ENCODE data around the gene MAP4. TPM values are rescaled to one million over a fixed set of nuclear protein-coding genes. Genes with fewer than 3 reads are reported as not detected.

The MAP4 gene
- total RNA-seq, 2 donors from 2014 or later = 328 to 374 TPM

DNA sequence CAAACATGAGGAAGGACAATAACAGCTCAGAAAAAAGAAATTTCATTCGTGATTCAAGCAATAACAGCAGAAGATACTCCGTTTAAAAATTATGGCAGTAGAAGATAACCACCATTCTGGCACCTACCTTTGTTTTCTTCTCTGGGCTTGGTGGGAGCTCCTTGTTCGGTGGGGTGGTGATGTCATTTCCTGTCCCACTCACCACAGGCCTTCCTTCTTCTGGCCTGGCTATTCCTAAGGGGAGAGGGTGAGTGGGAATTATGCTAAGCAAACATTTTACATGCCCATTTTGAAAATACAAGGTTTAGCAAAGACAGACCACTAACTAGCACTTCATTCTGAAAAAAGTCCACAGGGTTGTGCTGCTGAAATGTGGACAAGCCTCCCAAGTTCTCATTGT lies 138.9 kb downstream of the MAP4 start:
- no peak for DNase-seq
- intact Hi-C loops (cut with DNase I) = no loop called here
- ATAC-seq = peak; percentile 23 to 31

DNA sequence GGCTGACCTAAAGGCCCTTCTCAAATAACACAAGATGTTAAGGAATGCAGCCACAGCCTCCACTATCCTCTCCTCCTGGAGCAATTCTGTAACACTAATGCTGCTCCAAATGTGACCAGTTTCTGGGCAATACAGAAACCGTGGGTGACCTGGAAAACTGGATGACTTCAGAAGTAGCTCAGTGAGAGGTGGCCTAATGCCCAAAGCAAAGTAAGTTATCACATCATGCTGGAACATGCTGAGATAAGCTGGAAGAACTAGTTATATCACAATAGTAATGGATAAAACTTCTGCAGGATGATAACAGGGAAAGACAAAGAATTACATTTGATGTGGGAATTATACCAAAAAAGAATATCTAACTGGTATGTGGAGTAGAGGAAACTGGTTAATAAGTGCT lies 141.3 kb downstream of the MAP4 start:
- intact Hi-C loops (cut with DNase I) = no loop called here
- DNase-seq (no peak), ATAC-seq (no peak)

DNA sequence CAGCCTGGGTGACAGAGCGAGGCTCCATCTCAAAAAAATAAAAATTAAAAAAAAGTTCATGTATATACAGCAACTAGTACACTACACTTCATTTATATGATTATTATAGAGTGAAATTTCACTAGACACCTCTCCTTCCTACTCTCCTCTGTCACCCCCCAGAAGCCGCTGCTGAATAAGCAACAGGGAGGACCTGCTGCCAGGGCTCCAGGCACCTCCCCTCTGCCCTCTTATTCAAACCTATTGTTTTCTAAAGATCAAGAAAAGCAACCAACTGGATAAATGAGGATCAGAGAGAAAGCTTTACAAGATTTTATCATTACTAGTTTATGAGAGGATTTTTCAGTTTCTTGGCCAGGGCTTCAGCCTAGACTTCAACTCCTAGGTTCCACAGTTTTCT lies 141.8 kb downstream of the MAP4 start:
- intact Hi-C loops (cut with DNase I) = no loop called here
- DNase-seq = no peak
- no peak for ATAC-seq

DNA sequence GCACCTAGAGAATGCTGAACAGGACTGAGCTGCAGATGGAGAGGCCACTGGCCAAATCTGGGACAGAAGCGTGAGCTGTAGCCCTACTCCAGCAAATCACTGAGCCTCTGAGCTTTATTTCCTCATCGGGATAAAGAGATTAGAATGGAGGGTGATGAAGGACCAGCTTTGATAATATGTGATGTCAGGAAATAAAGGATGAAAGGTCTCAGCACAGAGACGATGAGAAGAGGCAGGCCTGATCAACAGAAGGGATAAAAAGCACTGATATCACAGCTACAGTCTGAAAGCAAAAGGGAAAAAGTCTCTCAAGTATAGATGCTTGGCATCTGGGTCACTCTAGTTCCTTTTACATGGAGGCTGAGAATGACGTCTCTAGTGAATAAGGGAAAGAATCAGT lies 143.3 kb downstream of the MAP4 start:
- DNase-seq = no peak
- no peak for ATAC-seq
- intact Hi-C loops (cut with DNase I) = no loop called here

DNA sequence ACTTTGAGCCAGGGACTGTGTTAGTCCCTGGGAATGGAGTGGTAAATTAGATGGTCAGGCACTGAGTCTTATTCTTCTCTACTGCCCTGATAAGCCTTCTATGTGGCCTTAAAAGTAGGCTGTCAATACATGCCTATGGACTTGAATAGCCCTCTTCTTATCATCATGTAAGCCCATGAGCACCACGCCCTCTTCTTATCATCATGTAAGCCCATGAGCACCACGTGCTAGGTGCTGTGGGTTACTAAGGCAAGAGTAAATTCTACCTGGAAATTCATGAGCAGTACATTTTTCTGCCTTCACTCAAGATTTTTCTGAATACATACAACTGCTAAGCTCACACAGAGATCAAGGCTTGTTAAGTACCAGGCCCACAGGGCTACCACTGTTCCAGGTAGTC lies 144.8 kb downstream of the MAP4 start:
- intact Hi-C loops (cut with DNase I) = no loop called here
- ATAC-seq = no peak
- no peak for DNase-seq

DNA sequence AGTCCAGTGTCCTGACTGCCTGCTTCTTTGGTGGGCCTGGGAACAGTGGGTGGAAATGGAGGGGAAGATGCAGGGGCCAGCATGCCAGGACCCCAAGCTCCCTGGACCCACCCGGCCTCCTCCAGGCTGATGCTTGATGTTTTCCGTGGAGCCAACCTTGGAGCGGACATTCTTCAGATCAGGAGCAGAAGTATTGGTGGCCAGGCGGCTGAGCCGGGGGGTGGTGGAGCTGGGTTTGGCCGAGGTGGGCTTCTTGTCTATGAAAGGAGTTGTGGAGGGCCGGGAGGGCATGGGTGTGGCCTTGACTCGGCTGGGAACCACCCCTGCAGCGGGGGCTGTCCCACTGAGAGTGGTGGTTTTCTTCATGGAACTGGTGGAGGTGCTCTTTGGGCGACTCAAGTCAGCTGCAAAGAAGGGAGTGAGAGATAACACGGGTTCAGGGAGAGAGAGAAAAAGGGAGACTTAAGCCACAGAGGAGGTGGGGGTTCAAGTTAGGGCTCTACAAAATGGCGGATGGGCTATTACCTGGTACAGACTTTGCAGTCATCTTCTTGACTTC lies 145.4 kb downstream of the MAP4 start:
- intact Hi-C loops (cut with DNase I) = no loop called here
- ATAC-seq = no peak
- no peak for DNase-seq

DNA sequence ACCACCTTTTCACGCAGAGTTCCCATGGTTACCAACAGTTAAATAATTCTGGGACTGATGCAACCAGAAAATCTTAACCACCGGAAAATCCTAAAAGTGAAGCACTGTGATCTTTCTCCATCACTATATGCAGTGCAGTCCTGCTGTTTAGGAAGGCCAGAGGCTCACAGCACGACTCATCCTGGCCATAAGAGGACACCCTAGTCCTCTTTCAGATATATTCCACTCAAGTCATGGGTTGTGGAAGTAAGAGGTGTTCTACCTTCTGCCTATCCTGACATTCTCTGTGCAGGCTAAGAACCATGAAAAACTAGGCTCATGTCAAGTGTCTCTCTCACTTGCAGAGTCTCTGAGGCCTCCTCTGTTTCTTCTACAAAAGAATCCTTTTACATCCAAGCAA lies 146.1 kb downstream of the MAP4 start:
- no peak for ATAC-seq
- DNase-seq = no peak
- intact Hi-C loops (cut with DNase I) = no loop called here

DNA sequence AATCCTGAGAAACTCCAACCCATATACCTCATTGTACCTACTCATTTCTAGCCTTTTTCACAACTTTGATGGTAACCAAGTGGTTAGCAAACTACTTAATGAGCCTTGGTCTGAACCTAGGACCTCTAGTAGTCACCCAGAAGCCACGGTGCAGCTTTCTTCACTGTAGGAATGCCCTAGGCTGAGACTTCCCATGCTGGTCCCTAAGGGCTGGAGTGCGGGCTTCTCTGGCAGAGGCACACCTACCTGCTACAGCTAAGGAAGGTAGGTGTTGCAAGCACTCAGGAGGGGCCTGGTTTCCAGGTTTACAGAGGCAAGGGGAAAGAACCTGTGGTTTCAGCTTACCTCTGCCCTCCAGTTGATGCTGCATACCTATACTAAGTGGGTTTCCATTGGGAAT lies 147.9 kb downstream of the MAP4 start:
- intact Hi-C loops (cut with DNase I) = loop anchor here in 1 of 2 donors (10.0 kb wide), 1 partner anchor 106 kb away; no protein-coding TSS in a partner anchor
- DNase-seq (no peak), ATAC-seq (no peak)

DNA sequence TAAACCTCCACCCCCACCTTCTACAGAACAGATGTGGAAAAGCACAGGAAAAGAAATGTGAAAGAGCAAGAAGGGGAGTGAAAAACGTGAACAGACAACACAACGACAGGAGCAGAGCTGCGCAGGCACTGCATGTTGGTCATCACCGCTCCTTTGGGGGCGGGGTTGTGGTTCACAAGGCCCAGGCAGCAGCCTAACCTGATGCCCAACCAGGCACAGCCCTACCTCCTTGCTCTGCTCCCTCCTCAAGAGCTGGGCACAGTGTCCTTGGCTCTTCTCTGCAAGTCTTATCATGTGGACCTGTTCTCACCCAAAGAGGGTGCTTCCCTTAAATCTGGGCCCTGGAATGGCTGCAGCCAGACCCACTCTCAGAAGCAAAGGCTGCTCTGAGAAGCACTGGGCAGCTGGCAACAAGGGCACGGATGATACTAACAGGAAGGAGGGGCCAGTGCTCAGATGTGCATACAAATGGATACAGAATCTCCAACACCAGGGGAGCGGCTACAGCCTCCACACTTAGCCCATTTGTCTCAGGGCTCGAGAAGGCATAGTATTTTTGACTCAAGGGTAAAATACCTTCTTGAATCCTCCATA lies 148.7 kb downstream of the MAP4 start:
- intact Hi-C loops (cut with DNase I) = loop anchor here in 1 of 2 donors (10.0 kb wide), 1 partner anchor 107 kb away; no protein-coding TSS in a partner anchor
- DNase-seq = no peak
- ATAC-seq = peak in 1 of 2 donors; percentile 9

DNA sequence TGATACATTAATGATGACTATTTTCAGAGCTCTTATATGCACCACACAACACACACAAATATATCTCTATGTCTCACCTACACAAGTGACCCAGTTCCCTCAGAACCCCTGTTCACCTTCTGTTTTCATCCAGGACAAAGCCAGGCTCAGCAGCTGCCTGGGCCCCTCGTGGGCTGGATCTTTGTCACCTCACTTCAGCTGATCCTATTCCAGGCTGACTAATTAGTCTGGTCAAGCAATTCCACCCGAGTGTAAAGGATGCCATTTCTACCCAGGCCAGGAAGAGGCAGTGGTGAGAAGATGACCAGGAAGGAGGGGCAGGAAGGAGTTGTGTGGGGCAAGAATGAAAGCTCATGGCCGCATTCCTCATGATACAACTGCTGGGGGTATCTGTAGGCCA lies 151.0 kb downstream of the MAP4 start:
- ATAC-seq = no peak
- DNase-seq = no peak
- intact Hi-C loops (cut with DNase I) = loop anchor here in 1 of 2 donors (10.0 kb wide), 1 partner anchor 110 kb away; no protein-coding TSS in a partner anchor

DNA sequence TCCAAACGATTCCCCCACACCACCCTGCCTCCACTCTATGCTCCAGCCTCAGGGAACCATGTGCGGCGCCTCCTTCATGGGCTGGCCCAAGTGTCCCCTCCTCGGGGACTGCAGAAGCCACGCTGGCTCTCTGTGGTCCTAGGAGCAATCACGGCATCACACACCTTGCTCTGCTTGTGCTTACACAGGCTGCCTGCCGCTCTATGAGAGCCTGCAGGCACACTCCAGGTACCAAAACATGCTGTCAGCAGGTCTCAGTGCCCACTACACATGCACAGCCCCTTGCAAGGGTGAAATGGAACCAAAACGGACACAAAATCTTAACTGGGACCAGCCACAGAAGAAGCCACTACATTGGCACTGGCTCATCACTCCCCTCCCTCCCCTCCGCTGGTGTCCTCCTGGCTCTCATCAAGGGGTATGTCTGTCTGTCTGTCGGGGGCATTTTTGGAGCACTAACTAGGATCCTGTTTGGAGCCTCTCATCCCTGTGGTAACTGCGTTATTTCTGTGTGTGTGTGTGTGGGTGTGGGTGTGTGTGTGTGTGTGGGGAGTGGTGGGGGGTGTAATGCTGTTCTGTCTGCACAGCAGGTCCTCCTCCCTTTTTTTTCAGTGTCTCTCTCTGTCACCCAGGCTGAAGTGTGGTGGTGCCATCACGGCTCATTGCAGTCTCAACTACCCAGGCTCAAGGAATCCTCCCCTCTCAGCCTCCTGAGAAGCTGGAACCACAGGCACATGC lies 152.7 kb downstream of the MAP4 start:
- DNase-seq (no peak), ATAC-seq (no peak)
- intact Hi-C loops (cut with DNase I) = loop anchor here in 1 of 2 donors (10.0 kb wide), 1 partner anchor 111 kb away; no protein-coding TSS in a partner anchor

DNA sequence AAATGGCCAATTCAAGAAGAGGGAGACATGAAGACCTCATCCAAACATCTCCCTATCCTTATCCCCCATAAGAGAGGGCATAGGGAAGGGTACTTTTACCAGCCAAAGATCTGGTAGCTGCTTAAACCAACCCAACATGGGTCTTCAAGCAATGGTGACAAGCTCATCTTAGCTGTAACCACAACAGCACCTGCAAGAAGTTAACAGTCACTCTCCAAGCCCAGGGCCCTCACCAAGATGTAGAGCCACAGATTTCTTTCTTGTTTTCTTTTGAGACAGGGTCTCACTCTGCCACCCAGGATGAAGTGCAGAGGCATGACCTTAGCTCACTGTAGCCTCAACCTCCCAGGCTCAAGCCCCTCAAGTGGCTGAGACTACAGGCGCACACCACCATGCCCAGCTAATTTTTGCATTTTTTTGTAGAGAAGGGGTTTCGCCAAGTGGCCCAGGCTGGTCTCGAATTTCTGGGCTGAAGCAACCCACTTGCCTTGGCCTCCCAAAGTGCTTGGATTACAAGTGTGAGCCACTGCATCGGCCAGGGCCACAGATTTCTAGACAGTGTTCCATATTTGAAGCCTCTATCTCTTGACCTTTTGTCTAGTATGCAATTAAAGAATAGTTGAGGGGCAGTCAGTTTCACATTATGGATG lies 156.1 kb downstream of the MAP4 start:
- DNase-seq (no peak), ATAC-seq (no peak)
- intact Hi-C loops (cut with DNase I) = loop anchor here in 1 of 2 donors (10.0 kb wide), 1 partner anchor 115 kb away; no protein-coding TSS in a partner anchor

DNA sequence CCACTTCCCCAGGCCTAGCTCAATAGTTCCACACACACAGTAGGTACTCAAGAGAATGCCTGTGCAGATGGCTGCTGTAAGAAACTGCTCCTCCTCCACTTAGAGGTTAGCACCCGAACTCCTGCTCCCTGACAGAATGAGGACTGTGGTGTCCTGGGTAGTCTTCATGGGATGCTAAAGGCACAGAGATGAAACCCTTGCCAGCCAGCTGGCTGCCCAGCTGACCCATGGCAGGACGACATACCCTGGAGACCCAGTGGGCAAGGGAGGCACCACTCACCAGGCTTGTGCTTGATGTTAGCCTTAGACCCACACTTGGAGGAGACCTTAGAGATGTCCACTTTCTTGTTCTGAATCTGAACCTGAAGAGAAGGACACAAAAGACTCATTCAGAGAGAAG lies 159.1 kb downstream of the MAP4 start:
- intact Hi-C loops (cut with DNase I) = no loop called here
- no peak for ATAC-seq
- DNase-seq = no peak

DNA sequence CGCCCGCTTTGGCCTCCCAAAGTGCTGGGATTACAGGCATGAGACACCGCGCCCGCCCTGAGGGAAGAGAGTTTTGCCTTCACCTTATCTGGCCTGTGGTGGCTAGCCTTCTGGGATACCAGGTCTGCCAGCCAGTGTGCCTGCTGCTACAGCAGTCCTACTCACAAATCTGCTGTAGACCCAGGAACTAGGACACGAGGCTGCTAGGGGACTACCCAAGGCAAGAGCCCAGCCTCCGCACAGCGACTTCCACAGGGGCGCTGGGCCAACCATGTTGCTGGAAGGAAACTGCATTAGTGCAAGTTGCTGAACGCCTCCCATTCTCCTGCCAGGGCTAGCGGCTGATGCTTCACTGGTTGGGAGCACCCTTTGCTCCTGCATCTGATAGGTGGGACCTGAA lies 159.5 kb downstream of the MAP4 start:
- DNase-seq (no peak), ATAC-seq (peak in 1 of 2 donors; percentile 33)
- intact Hi-C loops (cut with DNase I) = no loop called here

DNA sequence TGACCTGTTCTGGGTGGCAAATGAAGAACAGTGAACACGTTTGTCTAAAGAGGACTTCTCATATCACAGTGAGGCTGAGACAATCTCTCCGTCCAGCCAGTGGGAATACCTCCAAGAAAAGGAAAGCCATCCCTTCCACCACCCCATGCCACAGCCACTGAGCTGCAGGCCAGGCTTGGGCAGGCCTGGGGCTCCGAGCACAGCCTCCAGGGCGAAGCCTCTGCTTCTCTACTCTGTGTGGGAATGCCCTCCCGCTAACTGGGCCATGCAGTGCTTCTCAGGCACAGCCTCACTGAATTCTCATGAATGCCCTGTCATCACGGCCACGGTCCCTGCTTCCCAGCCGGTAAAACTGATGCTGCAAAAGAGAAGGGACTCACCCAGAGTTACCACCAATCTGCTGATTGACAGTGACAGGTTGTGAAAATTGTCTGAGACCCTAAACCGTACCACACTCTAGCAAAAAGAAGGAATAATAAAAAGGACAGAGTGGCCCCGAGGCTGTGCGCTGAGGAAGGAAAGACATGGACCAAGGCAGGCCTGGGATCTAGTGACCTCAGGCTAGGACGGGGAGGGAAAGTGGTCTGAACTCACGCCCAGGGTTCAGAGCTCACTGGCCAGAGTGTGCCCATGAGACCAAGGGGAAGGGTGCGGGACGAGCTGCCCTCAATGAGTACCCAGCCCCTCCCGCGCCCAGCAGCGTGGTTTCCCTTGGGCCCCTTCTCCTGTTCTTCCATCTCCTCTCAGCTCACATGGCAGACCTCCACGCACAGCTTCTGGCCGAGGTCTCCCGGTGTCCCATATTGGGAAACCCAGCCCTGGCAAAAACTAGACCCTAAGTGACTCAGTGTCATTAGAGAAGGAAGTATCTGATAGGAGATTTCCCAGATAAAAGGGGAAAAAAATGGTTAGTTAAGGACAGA lies 160.5 kb downstream of the MAP4 start:
- ATAC-seq = peak in 1 of 2 donors; percentile 16
- intact Hi-C loops (cut with DNase I) = no loop called here

DNA sequence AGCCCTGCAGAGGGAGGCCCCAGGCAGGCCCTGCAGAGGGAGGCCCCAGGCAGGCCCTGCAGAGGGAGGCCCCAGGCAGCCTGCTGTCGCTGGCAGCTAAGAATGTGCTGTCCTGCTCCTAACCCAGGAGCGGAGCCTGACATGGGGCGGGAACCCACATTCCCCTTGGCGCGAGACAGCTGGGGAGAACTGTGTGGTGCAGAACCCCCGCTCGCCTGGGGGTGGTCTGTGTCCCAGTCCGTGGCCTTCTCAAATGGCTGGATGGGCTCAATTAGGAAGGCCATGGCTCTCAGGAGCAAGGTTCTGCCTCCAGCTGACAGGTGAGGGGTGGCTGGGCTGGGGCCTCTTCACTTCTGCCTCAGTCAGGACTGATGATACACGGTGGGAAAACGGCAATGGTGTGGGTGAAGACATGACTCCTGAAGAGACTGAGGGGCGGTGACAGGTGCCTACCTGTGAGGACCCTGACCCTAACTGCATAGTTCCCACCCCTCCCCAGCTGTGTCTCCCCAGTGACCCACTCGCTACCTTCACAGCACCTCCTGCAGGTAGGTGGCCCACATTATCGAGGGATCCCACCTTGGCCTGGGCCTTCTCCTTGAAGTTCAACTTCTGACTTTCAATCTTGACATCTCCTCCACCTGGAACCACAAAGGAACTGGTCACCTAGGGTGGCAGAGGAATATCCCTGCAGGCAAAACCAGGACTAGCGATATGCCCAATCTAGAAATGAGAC lies 161.3 kb downstream of the MAP4 start:
- ATAC-seq (no peak), DNase-seq (no peak)
- intact Hi-C loops (cut with DNase I) = no loop called here

More for the DNA sequence above, 160.5 kb downstream of the MAP4 start:
- no peak for DNase-seq

DNA sequence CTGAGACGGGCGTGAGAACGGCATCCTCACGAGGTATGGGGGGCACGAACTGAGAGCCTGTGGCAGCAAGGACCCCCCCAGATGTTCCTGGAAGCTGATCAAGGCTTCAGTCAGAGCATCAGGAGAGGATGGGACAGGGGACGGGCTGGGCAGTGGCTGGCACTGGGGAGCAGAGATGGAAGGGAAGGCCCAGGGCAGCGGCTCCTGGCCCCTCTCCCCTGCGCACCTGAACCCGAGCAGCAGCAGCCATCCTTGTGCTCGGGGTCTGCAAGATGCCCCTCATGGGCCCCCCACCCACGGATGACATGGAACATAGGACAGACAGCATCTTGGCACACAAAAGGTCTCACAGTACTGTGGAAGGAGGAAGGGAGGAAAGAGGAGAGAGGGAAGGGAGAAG lies 161.9 kb downstream of the MAP4 start:
- DNase-seq (no peak), ATAC-seq (no peak)
- intact Hi-C loops (cut with DNase I) = no loop called here

Data from left cardiac atrium (tissue), 4 donors.